Measurements from ENCODE around the gene KATNIP.

DNA sequence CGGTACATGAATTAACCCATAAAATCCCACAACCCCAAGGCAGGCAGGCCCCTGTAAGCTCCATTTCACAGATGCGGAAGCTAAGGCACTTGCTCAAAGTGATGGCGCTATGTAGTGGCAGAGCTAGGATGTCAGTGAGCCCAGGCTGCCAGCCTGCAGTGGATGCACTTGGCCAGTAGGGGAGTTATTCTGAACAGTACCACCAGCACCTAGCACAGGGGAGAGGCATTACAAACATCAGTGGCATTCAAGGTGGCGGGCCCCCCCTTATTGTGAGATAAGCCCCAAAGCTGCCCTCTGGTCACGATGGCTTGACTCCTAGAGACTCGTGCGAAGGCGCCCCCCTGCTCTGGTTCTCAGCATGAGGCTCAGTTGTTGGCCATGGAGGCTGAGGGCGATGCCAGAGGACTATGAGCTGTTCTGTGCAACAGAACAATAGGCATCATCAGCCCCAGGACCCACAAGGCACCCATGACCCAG lies 34.0 kb upstream of the KATNIP start:
- TF ChIP-seq, protein P1, sequence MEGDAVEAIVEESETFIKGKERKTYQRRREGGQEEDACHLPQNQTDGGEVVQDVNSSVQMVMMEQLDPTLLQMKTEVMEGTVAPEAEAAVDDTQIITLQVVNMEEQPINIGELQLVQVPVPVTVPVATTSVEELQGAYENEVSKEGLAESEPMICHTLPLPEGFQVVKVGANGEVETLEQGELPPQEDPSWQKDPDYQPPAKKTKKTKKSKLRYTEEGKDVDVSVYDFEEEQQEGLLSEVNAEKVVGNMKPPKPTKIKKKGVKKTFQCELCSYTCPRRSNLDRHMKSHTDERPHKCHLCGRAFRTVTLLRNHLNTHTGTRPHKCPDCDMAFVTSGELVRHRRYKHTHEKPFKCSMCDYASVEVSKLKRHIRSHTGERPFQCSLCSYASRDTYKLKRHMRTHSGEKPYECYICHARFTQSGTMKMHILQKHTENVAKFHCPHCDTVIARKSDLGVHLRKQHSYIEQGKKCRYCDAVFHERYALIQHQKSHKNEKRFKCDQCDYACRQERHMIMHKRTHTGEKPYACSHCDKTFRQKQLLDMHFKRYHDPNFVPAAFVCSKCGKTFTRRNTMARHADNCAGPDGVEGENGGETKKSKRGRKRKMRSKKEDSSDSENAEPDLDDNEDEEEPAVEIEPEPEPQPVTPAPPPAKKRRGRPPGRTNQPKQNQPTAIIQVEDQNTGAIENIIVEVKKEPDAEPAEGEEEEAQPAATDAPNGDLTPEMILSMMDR (optimal IDR thresholded peaks at IDR 0.05 in 1 of 3, IDR thresholded peaks at IDR 0.05 in 1 of 3, conservative IDR thresholded peaks at IDR 0.05 in 1 of 3; ENCODE audit: extremely low read depth in 1 of 3, insufficient read depth in 2 of 3, low read length in 3 of 3): peak; percentile 78 to 84 (median 83)
- no peak for TF ChIP-seq EZH2 (IDR thresholded peaks at IDR 0.05; ENCODE audit: low read length)
